Spleen (tissue), 7 donors: Measurements from ENCODE around the gene CDA.

ENCODE experiments used
- CTCF ChIP-seq, 11 experiments: fragments of 200-600 bp in 7 of 11; fragments of 450-650 bp in 4 of 11; sonication (generic) in 4 of 11; IDR thresholded peaks in 8 of 11; conservative IDR thresholded peaks in 3 of 11; 1 replicate in 7 of 11; 2 replicates in 4 of 11; pipeline versions ENCODE4 v1.4.0 to v1.8.0; 2016 to 2021; ENCODE audit warnings: antibody characterized with exemption in 11 of 11, inconsistent platforms in 4 of 11, mild to moderate bottlenecking in 1 of 11
- POLR2A ChIP-seq, 3 donors: fragments of 450-650 bp; IDR thresholded peaks; one replicate each; pipeline ENCODE4 v1.5.1; 2017; ENCODE audit warnings: antibody characterized with exemption in 3 of 3, mild to moderate bottlenecking in 1 of 3
- donor health status: DM: no; HTN: no; CAD: no; lungs with moderate emphysema.
- donor health status: DM: no; HTN: no; CAD: no.
- donor health status: DM: no; HTN: no; CAD: no.

GRCh38 chr1:20600156-20600555 is 11.3 kb downstream of the CDA start:
- TF ChIP-seq CTCF (IDR thresholded peaks at IDR 0.05 in 8 of 11, conservative IDR thresholded peaks at IDR 0.05 in 3 of 11) = no peak
- TF ChIP-seq POLR2A (IDR thresholded peaks at IDR 0.05) = no peak
